ENCODE data around the gene CEACAM18. TPM values are rescaled to one million over a fixed set of nuclear protein-coding genes. Genes with fewer than 3 reads are reported as not detected.

Gene CEACAM18
- not detected for total RNA-seq

GRCh38 chr19:51478381-51479234 lies at the start of gene CEACAM18:
Gene CEACAM18 (plus strand): TSS chr19:51478539.
- Histone ChIP-seq H3K27ac (no peak within 1 kb of the TSS), H3K27me3 (peaks cover 75% of the 10 kb centered on the region), H3K36me3 (no peaks in the 10 kb centered on the region), H3K9me3 (no peaks in the 10 kb centered on the region), H3K4me3 (no peak within 1 kb of the TSS), H3K4me1 (no peaks in the 10 kb centered on the region)
- ATAC-seq: no peak
- 65 to 78% methylated on average over 5 to 9 of the region's 17 CpGs for whole genome bisulfite sequencing, 2 donors (ENCODE audit: low coverage in 1 of 2)
- no peak for TF ChIP-seq CTCF (IDR thresholded peaks at IDR 0.05)
- no peak for TF ChIP-seq POLR2AphosphoS5 (IDR thresholded peaks at IDR 0.05)
- TF ChIP-seq EP300 (IDR thresholded peaks at IDR 0.05): no peak
- TF ChIP-seq POLR2A (IDR thresholded peaks at IDR 0.05): no peak

GRCh38 chr19:51430221-51430620 lies 48.1 kb upstream of the CEACAM18 start:
- ATAC-seq: no peak
- Histone ChIP-seq H3K27me3 (peaks cover 27% of the 10 kb centered on the region), H3K36me3 (no peaks in the 10 kb centered on the region), H3K9me3 (no peaks in the 10 kb centered on the region), H3K27ac (no peak overlapping the region), H3K4me1 (no peaks in the 10 kb centered on the region), H3K4me3 (no peak overlapping the region)
- TF ChIP-seq POLR2AphosphoS5 (IDR thresholded peaks at IDR 0.05): no peak
- TF ChIP-seq CTCF (IDR thresholded peaks at IDR 0.05): no peak
- TF ChIP-seq EP300 (IDR thresholded peaks at IDR 0.05): no peak
- TF ChIP-seq POLR2A (IDR thresholded peaks at IDR 0.05): no peak
- 33 to 53% methylated on average over 3 of the region's 3 CpGs for WGBS, 2 donors (ENCODE audit: low coverage in 1 of 2)

GRCh38 chr19:51431124-51431523 lies 47.2 kb upstream of the CEACAM18 start:
- ATAC-seq: no peak
- H3K4me3 ChIP-seq: no peak overlapping the region
- H3K9me3 ChIP-seq: no peaks in the 10 kb centered on the region
- H3K27me3 ChIP-seq: peaks cover 28% of the 10 kb centered on the region
- H3K36me3 ChIP-seq: no peaks in the 10 kb centered on the region
- TF ChIP-seq CTCF (IDR thresholded peaks at IDR 0.05): no peak
- no peak for TF ChIP-seq POLR2A (IDR thresholded peaks at IDR 0.05)
- no peak for TF ChIP-seq POLR2AphosphoS5 (IDR thresholded peaks at IDR 0.05)
- no peak for TF ChIP-seq EP300 (IDR thresholded peaks at IDR 0.05)
- no peaks in the 10 kb centered on the region for H3K4me1 ChIP-seq
- WGBS, 2 donors (ENCODE audit: low coverage in 1 of 2): 53 to 65% methylated on average over 3 of the region's 3 CpGs
- H3K27ac ChIP-seq: no peak overlapping the region

- no peak overlapping the region for H3K27ac ChIP-seq
- no peaks in the 10 kb centered on the region for H3K9me3 ChIP-seq
- ATAC-seq: no peak
- H3K27me3 ChIP-seq: peaks cover 37% of the 10 kb centered on the region
- TF ChIP-seq POLR2A (IDR thresholded peaks at IDR 0.05) (no peak), POLR2AphosphoS5 (IDR thresholded peaks at IDR 0.05) (no peak), EP300 (IDR thresholded peaks at IDR 0.05) (no peak), CTCF (IDR thresholded peaks at IDR 0.05) (no peak)
- no peaks in the 10 kb centered on the region for H3K36me3 ChIP-seq
- H3K4me1 ChIP-seq: no peaks in the 10 kb centered on the region
- no peak overlapping the region for H3K4me3 ChIP-seq
- 44 to 69% methylated on average over 4 of the region's 4 CpGs for WGBS, 2 donors (ENCODE audit: low coverage in 1 of 2)
These were observed 45.3 kb upstream of the CEACAM18 start for GRCh38 chr19:51433043-51433442.

DNA sequence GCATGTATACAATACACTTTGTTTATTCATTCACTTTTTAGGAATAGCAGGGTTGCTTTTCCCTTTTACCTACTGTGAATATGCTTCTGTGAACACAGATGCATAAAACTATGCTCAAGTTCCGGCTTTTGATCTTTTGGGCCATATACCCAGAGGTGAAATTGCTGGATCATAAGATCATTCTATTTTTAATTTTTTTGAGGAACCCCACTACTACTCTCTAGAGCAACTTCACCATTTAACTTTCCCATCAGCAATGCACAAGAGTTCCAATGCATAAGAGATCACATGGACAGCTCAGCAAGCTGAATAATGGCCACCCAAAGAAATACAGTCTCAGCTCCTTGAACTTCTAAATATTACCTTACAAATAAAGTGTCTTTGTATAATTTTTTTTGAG lies 43.9 kb upstream of the CEACAM18 start:
- H3K4me3 ChIP-seq: no peak overlapping the region
- no peak overlapping the region for H3K27ac ChIP-seq
- no peak for TF ChIP-seq CTCF (IDR thresholded peaks at IDR 0.05)
- TF ChIP-seq POLR2AphosphoS5 (IDR thresholded peaks at IDR 0.05): no peak
- no peak for TF ChIP-seq EP300 (IDR thresholded peaks at IDR 0.05)
- TF ChIP-seq POLR2A (IDR thresholded peaks at IDR 0.05): no peak
- ATAC-seq: no peak
- no peaks in the 10 kb centered on the region for H3K4me1 ChIP-seq
- no peaks in the 10 kb centered on the region for H3K9me3 ChIP-seq
- H3K36me3 ChIP-seq: no peaks in the 10 kb centered on the region
- WGBS, 2 donors (ENCODE audit: low coverage in 1 of 2): 75 to 88% methylated on average over 1 of the region's 1 CpG
- peaks cover 51% of the 10 kb centered on the region for H3K27me3 ChIP-seq

All from gastroesophageal sphincter (tissue), 4 donors.